NK-92 (cell line): Measurements from ENCODE around the gene HOXC5.

Experiments used
- DNase-seq: peaks from one replicate; lab custom pipeline; 2025; ENCODE audit not compliant: unreplicated experiment; lab: John Stamatoyannopoulos, UW

Gene HOXC5

GRCh38 chr12:53995378-53996239 is 37.2 kb upstream of the HOXC5 start:
- DNase-seq = no peak

- DNase-seq = no peak
These were observed 36.3 kb upstream of the HOXC5 start for GRCh38 chr12:53996240-53997203.

DNA sequence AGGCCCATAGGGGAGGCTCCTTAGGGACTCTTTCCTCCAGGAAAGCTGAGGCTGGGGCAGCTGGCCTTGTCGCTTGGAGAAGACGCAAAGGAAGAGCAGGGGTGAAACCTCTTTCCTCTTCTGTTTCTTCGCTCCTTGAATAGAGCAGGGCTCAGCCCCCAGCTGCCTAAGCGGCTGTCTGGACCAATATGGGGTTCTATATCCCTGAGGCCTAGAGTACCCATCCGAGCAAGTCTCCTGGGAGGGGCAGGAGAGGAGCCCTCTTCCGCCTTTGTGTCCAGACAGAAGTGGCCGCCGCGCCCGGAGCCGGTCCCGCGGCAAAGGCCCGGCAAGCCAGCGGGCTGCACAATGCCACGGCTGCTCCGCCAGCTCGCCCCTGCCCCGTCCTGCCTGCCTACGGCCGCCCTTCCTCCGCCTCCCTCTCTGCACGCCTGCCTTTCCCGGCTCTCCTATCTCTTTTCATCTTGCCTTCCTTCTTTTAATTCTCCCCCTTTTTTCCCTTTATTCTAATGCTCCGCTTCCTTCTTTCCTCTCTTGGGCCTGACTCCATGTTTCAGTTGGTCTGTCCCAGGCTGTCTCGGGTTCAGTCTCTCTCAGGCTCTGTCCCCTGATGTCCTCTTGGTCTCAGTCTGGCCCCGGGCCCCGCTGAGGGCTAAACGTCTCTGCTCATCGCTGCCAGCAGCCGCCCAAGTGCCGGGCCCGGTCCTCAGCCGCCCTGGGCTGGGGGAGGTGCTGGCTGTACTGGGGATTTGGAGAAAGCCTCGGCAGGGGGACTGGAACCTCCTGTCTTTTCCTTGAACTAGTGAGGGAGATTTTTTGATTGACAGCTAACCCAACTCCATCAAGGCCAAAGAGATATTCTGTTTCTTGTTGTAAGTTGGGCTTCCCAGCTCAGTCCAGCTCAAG is 35.4 kb upstream of the HOXC5 start:
- DNase-seq = no peak

GRCh38 chr12:53998110-53998899 is 34.5 kb upstream of the HOXC5 start:
- DNase-seq = no peak

DNA sequence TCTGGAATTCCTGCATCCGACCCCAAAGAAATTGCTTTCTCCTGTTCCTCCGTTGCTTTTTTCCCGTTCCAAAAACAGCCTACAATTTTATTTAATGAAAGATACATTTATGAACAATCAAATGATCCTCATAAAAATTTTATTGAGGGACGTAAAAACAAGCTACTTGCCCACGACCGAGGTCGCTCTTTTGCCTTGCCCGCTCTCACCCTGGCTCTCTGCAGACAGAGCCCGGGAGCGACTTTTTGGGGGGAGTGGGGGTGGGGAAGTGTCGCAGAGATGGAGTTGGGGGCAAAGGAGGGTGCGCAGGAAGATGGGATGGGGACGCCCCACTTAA is 34.0 kb upstream of the HOXC5 start:
- no peak for DNase-seq

- no peak for DNase-seq
These were observed 33.2 kb upstream of the HOXC5 start for GRCh38 chr12:53999559-54000115.

- DNase-seq = no peak
These were observed 32.4 kb upstream of the HOXC5 start, which contains the start of gene HOXC9 for GRCh38 chr12:54000116-54001114. TSS of gene HOXC9 (plus strand) at chr12:54000161. CDS start at chr12:54000189, 28 bp downstream.

DNA sequence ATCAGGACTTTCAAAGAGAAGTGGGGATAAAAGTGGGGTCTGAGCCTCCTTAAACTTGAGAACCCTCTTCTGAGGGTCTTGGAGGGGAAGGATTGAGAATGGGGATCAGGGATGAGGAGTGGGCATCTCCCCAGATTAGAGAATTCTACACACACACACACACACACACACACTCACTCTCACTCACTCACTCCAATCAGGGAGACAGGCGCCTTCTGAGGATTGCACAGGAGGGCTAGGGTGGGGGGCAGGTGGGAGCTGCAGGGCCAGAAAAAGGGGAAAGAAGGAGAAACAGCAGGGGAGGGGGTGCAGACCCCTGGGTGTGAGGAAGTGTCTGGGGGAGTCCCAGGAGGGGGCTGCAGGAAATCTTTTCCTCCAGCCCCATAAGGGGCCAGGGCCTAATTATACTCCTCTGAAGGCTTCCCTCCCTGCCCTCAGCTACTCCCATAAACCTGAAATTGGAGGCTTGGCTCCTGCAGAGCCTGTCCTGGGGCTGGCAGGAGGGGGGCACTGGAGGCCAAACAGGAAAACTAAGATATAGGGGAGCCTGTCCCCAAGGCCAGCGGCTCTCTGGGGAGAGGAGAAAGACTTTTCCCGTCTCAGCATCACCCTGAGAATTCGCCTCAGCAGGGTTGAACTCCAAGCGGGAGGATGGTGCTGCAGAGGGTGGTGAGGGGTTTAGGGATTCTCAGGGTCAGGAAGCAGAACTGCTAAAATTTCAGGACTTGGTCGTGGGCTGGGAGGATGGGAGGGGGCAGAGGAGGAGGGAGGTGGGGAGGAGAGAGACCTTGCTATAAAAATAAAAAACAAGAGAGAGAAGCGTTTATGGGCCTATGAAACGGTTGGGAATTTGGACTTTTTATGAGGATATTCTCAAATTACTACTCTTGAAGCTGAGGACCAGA is 31.3 kb upstream of the HOXC5 start:
- DNase-seq = no peak

- DNase-seq = no peak
These were observed 30.5 kb upstream of the HOXC5 start for GRCh38 chr12:54002278-54002914.

- DNase-seq = no peak
These were observed 29.9 kb upstream of the HOXC5 start for GRCh38 chr12:54002915-54003389.

DNA sequence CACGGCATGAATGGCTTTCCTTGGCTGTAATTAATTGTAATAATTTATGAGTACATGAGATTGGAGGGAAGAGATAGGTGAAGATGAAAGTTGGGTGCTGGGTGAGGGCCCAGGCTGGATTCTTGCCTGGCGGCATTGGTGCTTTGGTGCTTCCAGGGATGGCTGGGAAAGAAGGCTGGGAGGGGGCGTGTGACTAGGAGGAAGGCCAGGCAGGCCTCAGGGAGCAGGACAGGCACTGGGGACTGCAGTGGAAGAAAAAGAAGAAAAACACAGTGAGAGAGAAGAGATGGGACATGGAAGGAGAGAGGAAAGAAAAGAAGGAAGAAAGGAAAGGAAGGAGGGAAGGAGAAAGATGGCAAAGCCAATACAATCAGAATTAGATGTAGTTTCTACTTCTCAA is 29.2 kb upstream of the HOXC5 start:
- no peak for DNase-seq

DNA sequence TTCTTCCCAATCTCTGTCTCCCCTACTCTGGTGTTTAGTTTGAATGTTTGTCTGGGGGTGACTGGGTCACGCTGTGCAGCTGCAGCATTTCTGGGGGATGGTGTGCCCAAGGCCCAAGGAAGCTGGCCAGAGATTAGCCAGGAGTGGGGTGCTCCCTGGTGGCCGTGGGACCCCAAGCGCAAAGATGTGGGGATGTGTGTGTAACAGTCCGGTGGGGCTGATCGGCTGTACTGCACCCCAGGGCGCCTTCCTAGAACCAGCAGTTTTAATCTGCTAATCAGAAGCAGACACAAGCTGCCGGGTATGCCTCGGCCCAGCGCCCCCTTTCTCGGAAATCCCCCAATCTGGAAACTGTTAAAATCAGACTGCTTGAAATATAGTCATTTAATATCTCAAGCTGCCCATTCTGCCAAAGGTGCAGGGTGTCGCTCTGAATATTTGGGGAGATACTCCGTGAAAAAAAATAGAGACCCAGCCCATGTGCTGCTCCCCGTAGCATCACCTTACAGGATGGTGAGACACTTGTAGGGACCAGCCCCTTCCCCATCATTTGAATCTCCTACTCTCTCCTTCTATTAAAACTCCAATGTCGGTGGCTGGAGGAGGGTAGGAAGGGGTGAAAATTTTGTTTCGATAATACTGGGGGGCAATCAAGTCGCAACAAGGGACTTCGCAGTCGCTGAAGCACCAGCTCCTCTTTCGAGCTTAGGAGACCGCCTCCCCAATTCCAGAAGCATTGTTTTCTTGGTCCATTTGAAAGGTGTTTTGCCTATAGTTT is 28.6 kb upstream of the HOXC5 start:
- DNase-seq = no peak

- DNase-seq = no peak
These were observed 27.9 kb upstream of the HOXC5 start for GRCh38 chr12:54004841-54005530.

DNA sequence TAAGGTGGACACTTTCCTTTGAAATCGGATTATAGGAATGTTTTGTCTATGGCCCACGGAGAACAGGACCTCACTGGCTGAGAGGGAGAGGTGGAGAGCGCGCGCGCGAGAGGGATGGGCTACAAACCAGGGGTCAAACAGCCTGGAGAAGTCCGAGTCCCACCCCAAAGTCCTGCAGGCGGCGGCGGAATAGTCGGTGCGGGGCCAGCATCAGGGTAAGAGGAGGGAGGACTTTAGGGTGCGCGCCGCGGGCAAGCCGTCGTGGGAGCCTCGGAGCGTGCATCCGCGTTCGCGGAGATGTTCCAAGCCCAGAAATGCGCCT is 27.4 kb upstream of the HOXC5 start:
- DNase-seq = no peak

DNA sequence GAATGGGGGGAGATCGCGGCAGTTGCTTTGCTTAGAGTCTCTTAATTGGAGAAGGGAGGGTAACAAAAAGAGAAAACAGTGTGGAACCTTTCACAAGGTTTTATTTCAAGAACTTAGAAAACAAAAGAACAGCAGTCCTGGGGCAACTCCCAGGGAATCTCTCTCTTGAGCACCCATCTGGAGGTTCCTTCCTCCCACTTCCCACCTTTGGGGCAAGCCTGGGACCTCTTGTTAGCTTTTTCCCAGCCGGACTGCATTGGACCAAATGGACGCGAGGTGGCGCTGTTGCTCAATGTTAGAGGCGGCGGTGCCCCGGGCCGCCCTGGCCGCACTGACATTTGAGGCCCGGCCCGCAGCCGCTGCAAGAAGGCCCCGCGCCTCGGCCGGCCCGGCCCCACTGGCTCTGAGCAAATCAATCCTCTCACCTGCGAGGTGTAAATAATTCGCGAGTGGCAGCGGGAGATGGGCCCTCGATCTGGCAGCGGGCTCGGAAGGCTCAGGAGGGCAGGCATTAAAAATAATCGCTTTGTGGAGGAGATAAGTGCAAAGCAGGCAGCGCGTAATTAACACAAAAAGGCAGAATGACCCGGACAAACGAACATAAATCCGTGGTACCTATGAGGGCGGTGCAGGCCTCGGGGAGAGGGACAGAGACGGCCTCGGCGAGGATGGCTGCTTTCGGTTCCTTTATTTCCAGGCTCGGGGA is 26.8 kb upstream of the HOXC5 start:
- DNase-seq = no peak
